T47D (cell line): Measurements from ENCODE around the gene WDR45B.

ENCODE experiments used
- DNase-seq, 2 experiments: peaks; one replicate each; pipeline versions ENCODE4 v3.0.0 to v3.0.0-alpha.2; 2011 to 2012; ENCODE audit warnings: low read depth in 1 of 2, low spot score in 1 of 2
- JUND ChIP-seq: IDR thresholded peaks from 2 replicates; pipeline ENCODE4 v1.6.1; 2012; ENCODE audit warnings: low read depth
- in situ Hi-C: cut with HindIII; loops from 2 replicates; pipeline ENCODE4 v1.10.0; 2016; ENCODE audit warnings: low sequenced_read_pairs, low pct_unique_long_range_greater_than_20kb

Gene WDR45B

DNA sequence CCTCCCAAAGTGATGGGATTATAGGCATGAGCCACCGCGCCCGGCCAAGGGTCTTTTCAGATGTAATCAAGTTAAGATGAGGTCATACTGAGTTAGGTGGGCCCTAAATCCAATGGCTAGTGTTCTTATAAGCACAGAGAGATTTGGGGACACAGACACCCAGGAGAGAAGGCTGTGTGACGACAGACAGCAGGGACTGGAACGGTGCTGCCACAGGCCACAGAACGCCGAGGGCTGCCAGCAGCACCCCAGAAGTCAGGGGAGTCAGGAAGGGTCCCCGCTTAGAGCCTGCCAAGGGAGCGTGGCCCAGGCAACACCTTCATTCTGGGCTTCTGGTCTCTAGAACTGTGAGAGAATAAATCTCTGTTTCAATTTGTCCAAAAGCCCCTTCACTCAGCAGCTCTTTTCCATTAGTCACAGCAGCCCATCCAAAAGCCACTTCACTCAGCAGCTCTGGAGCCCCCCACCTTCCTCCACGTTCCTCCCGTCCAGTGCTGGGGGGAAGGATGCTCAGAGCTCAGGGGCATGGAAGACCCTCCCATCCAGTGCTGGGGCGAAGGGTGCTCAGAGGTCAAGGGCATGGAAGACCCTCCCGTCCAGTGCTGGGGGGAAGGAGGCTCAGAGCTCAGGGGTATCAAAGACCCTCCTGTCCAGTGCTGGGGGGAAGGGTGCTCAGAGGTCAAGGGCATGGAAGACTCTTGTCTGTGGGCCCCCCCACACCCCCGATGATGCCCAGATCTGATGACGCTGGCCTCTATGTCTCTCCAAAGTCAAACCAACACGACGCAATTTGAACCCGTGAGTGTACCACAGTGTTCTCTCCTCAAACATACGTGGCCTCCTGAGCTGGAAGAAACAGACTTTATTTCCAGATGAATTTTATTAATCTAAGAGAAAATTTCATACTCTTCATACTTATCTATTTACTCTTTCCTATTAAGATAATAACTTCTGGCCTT lies 38.4 kb upstream of the WDR45B start:
- no peak for DNase-seq
- in situ Hi-C loops = no loop called here
- no peak for TF ChIP-seq JUND

DNA sequence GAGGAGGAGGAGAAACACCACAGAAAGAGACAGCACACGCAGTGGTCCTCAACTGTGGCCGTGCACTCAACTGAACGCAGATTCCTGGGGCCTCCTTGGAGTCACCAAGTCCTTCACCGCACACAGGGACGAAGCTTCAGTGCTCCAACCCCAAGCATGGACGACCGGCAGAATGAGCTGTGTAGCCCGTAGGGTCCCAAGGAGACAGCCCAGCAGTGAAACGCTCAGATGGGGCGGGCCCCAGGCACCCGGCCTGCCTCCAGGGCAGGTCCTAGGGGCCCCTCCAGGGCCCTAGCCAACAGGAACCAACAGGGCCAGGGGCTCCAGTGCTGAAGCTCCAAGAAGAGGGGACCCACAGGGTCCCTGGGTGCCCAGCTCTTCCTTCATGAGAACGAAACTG lies 37.0 kb upstream of the WDR45B start:
- in situ Hi-C loops = no loop called here
- no peak for DNase-seq
- no peak for TF ChIP-seq JUND

DNA sequence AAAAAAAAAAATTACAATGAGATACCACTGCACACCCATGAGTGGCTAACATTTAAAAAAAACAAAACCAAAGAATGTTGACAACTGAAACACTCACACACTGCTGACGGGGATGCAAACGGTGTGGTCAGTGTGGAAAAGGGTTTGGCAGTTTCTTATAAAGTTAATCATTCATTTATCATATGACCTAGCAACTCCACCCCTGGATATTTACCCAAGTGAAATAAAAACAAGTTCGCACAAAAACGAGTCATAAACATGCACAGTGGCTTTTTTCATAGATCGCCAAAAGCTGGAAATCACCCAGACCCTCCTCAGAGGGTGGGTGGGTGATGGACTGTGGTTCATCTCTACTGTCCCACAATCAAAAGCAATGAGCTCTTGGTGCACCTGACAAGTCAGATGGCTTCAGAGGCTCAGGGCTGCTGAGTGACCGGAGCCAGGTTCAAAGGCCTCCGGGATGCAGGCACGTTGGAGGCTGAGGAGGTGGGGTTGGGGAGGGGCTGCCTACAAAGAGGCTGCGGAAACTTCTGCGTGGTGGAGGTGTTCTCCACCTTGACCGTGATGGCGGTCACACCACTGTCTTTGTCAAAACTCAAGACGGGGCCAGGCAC lies 36.1 kb upstream of the WDR45B start:
- no peak for TF ChIP-seq JUND
- in situ Hi-C loops = no loop called here
- DNase-seq = no peak

DNA sequence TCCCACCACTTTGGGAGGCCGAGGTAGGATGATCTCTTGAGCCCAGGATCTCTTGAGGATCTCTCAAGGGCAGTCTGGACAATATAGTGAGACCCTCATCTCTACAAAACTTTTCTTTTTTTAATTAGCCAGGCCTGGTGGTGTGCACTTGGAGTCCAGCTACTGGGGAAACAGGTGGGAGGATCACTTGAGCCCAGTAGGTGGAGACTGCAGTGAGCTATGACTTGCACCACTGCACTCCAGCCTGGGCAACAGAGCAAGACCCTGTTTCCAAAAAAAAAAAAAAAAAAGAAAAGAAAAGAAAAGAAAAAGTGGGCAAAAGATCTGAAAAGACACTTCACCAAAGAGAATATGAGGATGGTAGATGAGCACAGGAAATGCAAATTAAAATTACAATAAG lies 35.3 kb upstream of the WDR45B start:
- no peak for DNase-seq
- TF ChIP-seq JUND = no peak
- in situ Hi-C loops = no loop called here

- TF ChIP-seq JUND = no peak
- DNase-seq = no peak
- in situ Hi-C loops = no loop called here
These were observed 33.3 kb upstream of the WDR45B start for GRCh38 chr17:82681547-82681946.

GRCh38 chr17:82679586-82680465 lies 31.6 kb upstream of the WDR45B start:
- no peak for TF ChIP-seq JUND
- no peak for DNase-seq
- in situ Hi-C loops = no loop called here

- TF ChIP-seq JUND = no peak
- in situ Hi-C loops = no loop called here
- DNase-seq = peak in 1 of 2 experiments; percentile 44
These were observed 30.1 kb upstream of the WDR45B start for GRCh38 chr17:82678265-82678891.

DNA sequence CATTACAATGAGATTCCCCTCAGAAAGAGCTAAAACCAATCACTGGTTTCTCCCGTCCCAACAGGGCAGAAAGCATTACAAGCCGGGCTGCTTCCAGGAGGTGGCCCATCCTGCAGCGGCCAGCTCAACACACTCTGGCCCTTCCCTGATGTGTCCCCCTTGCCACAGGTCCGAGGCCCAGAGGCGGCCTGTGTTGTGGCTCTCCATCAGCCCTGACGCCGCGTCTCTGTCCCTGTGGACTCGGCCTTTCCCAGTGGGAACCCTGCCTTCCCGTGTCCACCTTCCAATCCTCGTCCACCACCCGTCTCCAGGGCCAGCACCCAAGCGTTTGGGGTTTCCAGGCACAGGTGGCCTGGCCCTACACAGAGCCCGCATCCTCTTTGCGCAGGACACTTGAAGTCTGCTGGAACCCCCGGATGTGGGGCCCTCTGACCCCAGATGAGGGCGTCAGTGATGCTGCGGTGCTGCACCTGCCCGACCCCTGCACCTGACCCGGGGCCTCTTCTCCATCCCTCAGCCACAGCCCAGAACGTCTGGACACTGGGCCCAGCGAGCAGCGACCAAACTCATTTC lies 29.2 kb upstream of the WDR45B start:
- in situ Hi-C loops = no loop called here
- no peak for DNase-seq
- no peak for TF ChIP-seq JUND

GRCh38 chr17:82675476-82676245 lies 27.4 kb upstream of the WDR45B start:
- in situ Hi-C loops = no loop called here
- TF ChIP-seq JUND = no peak
- DNase-seq = no peak

- no peak for TF ChIP-seq JUND
- in situ Hi-C loops = no loop called here
- DNase-seq = no peak
These were observed 26.6 kb upstream of the WDR45B start for GRCh38 chr17:82674656-82675475.
